GM23338 (cell line): ENCODE measurements around the gene IL1RN. TPM values are rescaled to one million over a fixed set of nuclear protein-coding genes. Genes with fewer than 3 reads are reported as not detected.

Source experiments
- ATAC-seq: fragments of 200-7000 bp; cut with Tn5 transposase; 3 replicates; pipeline ENCODE4 v1.9.1; 2020
- DNase-seq: peaks from one replicate; pipeline ENCODE4 v3.0.0-alpha.2; 2015; ENCODE audit warnings: low spot score
- H2AFZ ChIP-seq: fragments of 200-600 bp; sonication (generic); 2 replicates; pipeline ENCODE4 v1.8.0; 2016; ENCODE audit warnings: antibody characterized with exemption, mild to moderate bottlenecking, moderate library complexity
- H3F3A ChIP-seq: fragments of 200-600 bp; sonication (generic); replicated peaks from 2 replicates; pipeline ENCODE4 v1.8.0; 2017; ENCODE audit warnings: antibody characterized with exemption, mixed run types, low read depth
- H3K27ac ChIP-seq: fragments of 200-600 bp; sonication (generic); 2 replicates; pipeline ENCODE4 v1.6.1; 2016; ENCODE audit warnings: low read depth
- H3K27me3 ChIP-seq: fragments of 200-600 bp; sonication (generic); 2 replicates; pipeline ENCODE4 v1.8.0; 2016; ENCODE audit warnings: mild to moderate bottlenecking, mixed run types, moderate library complexity; ENCODE audit not compliant: insufficient read depth
- H3K36me3 ChIP-seq: fragments of 200-600 bp; sonication (generic); 2 replicates; pipeline ENCODE4 v1.8.0; 2016; ENCODE audit warnings: mild to moderate bottlenecking; ENCODE audit not compliant: insufficient read depth
- H3K4me1 ChIP-seq: fragments of 200-600 bp; sonication (generic); 2 replicates; pipeline ENCODE4 v1.8.0; 2016; ENCODE audit warnings: mild to moderate bottlenecking, moderate library complexity; ENCODE audit not compliant: insufficient read depth
- H3K4me2 ChIP-seq: fragments of 200-600 bp; sonication (generic); 2 replicates; pipeline ENCODE4 v1.7.1; 2017; ENCODE audit warnings: mixed run types
- H3K4me3 ChIP-seq: fragments of 200-600 bp; sonication (generic); 2 replicates; pipeline ENCODE4 v1.6.1; 2016; ENCODE audit warnings: mixed run types
- H3K79me2 ChIP-seq: fragments of 200-600 bp; sonication (generic); replicated peaks from 2 replicates; pipeline ENCODE4 v1.8.0; 2017; ENCODE audit warnings: mild to moderate bottlenecking; ENCODE audit not compliant: insufficient read depth
- H3K9me2 ChIP-seq: fragments of 200-600 bp; sonication (generic); 2 replicates; pipeline ENCODE4 v1.8.0; 2017; ENCODE audit not compliant: insufficient read depth
- H4K20me1 ChIP-seq: fragments of 200-600 bp; sonication (generic); replicated peaks from 2 replicates; pipeline ENCODE4 v1.8.0; 2017; ENCODE audit warnings: mild to moderate bottlenecking; ENCODE audit not compliant: insufficient read depth
- H3K27ac Mint-ChIP-seq: 2 replicates; pipeline ENCODE4 v1.8.0; 2020; ENCODE audit warnings: inconsistent platforms, mild to moderate bottlenecking, moderate library complexity, mixed read lengths
- H3K27me3 Mint-ChIP-seq: 3 replicates; pipeline ENCODE4 v1.8.0; 2022; ENCODE audit warnings: low read depth, mild to moderate bottlenecking, moderate library complexity, mixed read lengths, inconsistent platforms; ENCODE audit not compliant: insufficient read depth, poor library complexity
- H3K36me3 Mint-ChIP-seq: 3 replicates; pipeline ENCODE4 v1.8.0; 2021; ENCODE audit warnings: low read depth, mild to moderate bottlenecking, inconsistent platforms, moderate library complexity, mixed read lengths
- H3K4me1 Mint-ChIP-seq: 3 replicates; pipeline ENCODE4 v1.8.0; 2020; ENCODE audit warnings: mild to moderate bottlenecking, inconsistent platforms, mixed read lengths
- H3K4me3 Mint-ChIP-seq: 3 replicates; pipeline ENCODE4 v1.8.0; 2021; ENCODE audit warnings: moderate library complexity, mild to moderate bottlenecking, inconsistent platforms, mixed read lengths
- H3K9me3 Mint-ChIP-seq: 3 replicates; pipeline ENCODE4 v1.8.0; 2020; ENCODE audit warnings: moderate library complexity, mild to moderate bottlenecking, inconsistent platforms, mixed read lengths
- CREB1 ChIP-seq: fragments of 250-450 bp; sonication (Bioruptor Pico); IDR thresholded peaks from 2 replicates; pipeline ENCODE4 v1.5.0; 2020; ENCODE audit warnings: low read depth, mild to moderate bottlenecking, moderate library complexity
- CTCF ChIP-seq, 2 experiments: fragments of 200-600 bp in 1 of 2; sonication (generic) in 1 of 2; conservative IDR thresholded peaks; 2 replicates each; pipeline versions ENCODE4 v1.5.1 to v1.6.1; 2016 to 2017; ENCODE audit warnings: antibody characterized with exemption in 2 of 2, low read depth in 2 of 2, mild to moderate bottlenecking in 2 of 2, moderate library complexity in 1 of 2
- ETS1 ChIP-seq: IDR thresholded peaks from 2 replicates; pipeline ENCODE4 v1.6.1; 2016; ENCODE audit warnings: antibody characterized with exemption
- EZH2 ChIP-seq: fragments of 200-600 bp; sonication (generic); IDR thresholded peaks from one replicate; pipeline ENCODE4 v1.8.0; 2017; ENCODE audit warnings: antibody characterized with exemption, mild to moderate bottlenecking, low read depth; ENCODE audit not compliant: unreplicated experiment
- EZH2phosphoT487 ChIP-seq: fragments of 200-600 bp; sonication (generic); IDR thresholded peaks from one replicate; pipeline ENCODE4 v1.8.1; 2018; ENCODE audit warnings: antibody characterized with exemption; ENCODE audit not compliant: unreplicated experiment
- JUNB ChIP-seq: IDR thresholded peaks from one replicate; pipeline ENCODE4 v1.6.1; 2016; ENCODE audit warnings: antibody characterized with exemption; ENCODE audit not compliant: unreplicated experiment
- NANOG ChIP-seq: IDR thresholded peaks from 2 replicates; pipeline ENCODE4 v1.6.1; 2016; ENCODE audit warnings: antibody characterized with exemption, borderline replicate concordance
- POLR2AphosphoS5 ChIP-seq: IDR thresholded peaks from 2 replicates; pipeline ENCODE4 v1.6.1; 2016; ENCODE audit warnings: antibody characterized with exemption, low read depth
- REST ChIP-seq: IDR thresholded peaks from one replicate; pipeline ENCODE4 v1.6.1; 2018; ENCODE audit warnings: antibody characterized with exemption; ENCODE audit not compliant: unreplicated experiment
- STAT1 ChIP-seq: IDR thresholded peaks from one replicate; pipeline ENCODE4 v1.6.1; 2016; ENCODE audit warnings: antibody characterized with exemption; ENCODE audit not compliant: unreplicated experiment
- ZNF114 ChIP-seq: fragments of 250-450 bp; sonication (Bioruptor Pico); IDR thresholded peaks from 2 replicates; pipeline ENCODE4 v1.5.0; 2020; ENCODE audit warnings: mild to moderate bottlenecking, moderate library complexity
- ZNF331 ChIP-seq: fragments of 250-450 bp; sonication (Bioruptor Pico); IDR thresholded peaks from 2 replicates; pipeline ENCODE4 v1.5.0; 2020; ENCODE audit warnings: low read depth, mild to moderate bottlenecking, moderate library complexity
- ZNF462 ChIP-seq: fragments of 250-450 bp; sonication (Bioruptor Pico); IDR thresholded peaks from 2 replicates; pipeline ENCODE4 v1.5.0; 2020; ENCODE audit warnings: mild to moderate bottlenecking, moderate library complexity
- polyA plus RNA-seq: library from polyadenylated mRNA; unstranded; fragments of >200 nt; fragmentation: Nextera tagmentation; extraction: Ambion mirVana; gene quantifications from 2 replicates; pipeline ENCODE4 v1.2.1, GENCODE V29; 2016
- total RNA-seq: library from RNA; depleted of rRNA; stranded (reverse); fragments of >200 nt; shearing (Covaris generic); gene quantifications from 2 replicates; pipeline ENCODE4 v1.2.3, GENCODE V29; 2014

IL1RN gene
- total and polyA plus RNA-seq, 2 experiments from 2014 or later: not detected

- H3F3A ChIP-seq: no peaks in the 10 kb centered on the region
- H3K36me3 Mint-ChIP-seq: no peaks in the 10 kb centered on the region
- no peak for ATAC-seq
- no peak for DNase-seq
- H3K27me3 Mint-ChIP-seq: peaks cover 2% of the 10 kb centered on the region
- H3K27ac Mint-ChIP-seq: no peak overlapping the region
- H3K4me1 Mint-ChIP-seq: no peaks in the 10 kb centered on the region
- no peak overlapping the region for H3K4me3 ChIP-seq
- H3K9me2 ChIP-seq: no peaks in the 10 kb centered on the region
- no peaks in the 10 kb centered on the region for H3K9me3 Mint-ChIP-seq
- H3K36me3 ChIP-seq: no peaks in the 10 kb centered on the region
- H3K4me2 ChIP-seq: no peak overlapping the region
- H3K4me3 Mint-ChIP-seq: no peak overlapping the region
- no peaks in the 10 kb centered on the region for H3K4me1 ChIP-seq
- H3K27ac ChIP-seq: no peak overlapping the region
- no peaks in the 10 kb centered on the region for H3K79me2 ChIP-seq
- H4K20me1 ChIP-seq: no peaks in the 10 kb centered on the region
- H2AFZ ChIP-seq: no peak overlapping the region
- no peak for TF ChIP-seq ZNF462 (CRISPR knock-in tag)
- no peak for TF ChIP-seq JUNB
- no peak for TF ChIP-seq ZNF114 (CRISPR knock-in tag)
- no peak for TF ChIP-seq REST
- no peak for TF ChIP-seq POLR2AphosphoS5
- TF ChIP-seq ZNF331: no peak
- TF ChIP-seq EZH2: no peak
- TF ChIP-seq STAT1: no peak
- no peak for TF ChIP-seq CREB1 (CRISPR knock-in tag)
- no peak for TF ChIP-seq NANOG
- no peak for TF ChIP-seq ETS1
- TF ChIP-seq CTCF (conservative IDR thresholded peaks at IDR 0.05; ENCODE audit: low read depth in 2 of 2): no peak
- TF ChIP-seq EZH2phosphoT487: no peak
- H3K27me3 ChIP-seq: no peaks in the 10 kb centered on the region
Observed at GRCh38 chr2:113142290-113142689, 14.9 kb downstream of the IL1RN start.
